Cerebellar nuclear complex (tissue), 1 donor: ENCODE results near the gene KLC1.

Experiments used
- DNase-seq, 2 experiments: peaks; one replicate each; lab custom pipeline; 2025; lab: John Stamatoyannopoulos, UW

Gene KLC1

GRCh38 chr14:103735815-103736545 is 107.0 kb downstream of the KLC1 start:
- no peak for DNase-seq

- DNase-seq, result no peak
Observed at GRCh38 chr14:103736546-103737431, 107.8 kb downstream of the KLC1 start.

- DNase-seq, result no peak
Observed at GRCh38 chr14:103737432-103738045, 108.5 kb downstream of the KLC1 start.

GRCh38 chr14:103738166-103738565 is 109.2 kb downstream of the KLC1 start:
- no peak for DNase-seq

DNA sequence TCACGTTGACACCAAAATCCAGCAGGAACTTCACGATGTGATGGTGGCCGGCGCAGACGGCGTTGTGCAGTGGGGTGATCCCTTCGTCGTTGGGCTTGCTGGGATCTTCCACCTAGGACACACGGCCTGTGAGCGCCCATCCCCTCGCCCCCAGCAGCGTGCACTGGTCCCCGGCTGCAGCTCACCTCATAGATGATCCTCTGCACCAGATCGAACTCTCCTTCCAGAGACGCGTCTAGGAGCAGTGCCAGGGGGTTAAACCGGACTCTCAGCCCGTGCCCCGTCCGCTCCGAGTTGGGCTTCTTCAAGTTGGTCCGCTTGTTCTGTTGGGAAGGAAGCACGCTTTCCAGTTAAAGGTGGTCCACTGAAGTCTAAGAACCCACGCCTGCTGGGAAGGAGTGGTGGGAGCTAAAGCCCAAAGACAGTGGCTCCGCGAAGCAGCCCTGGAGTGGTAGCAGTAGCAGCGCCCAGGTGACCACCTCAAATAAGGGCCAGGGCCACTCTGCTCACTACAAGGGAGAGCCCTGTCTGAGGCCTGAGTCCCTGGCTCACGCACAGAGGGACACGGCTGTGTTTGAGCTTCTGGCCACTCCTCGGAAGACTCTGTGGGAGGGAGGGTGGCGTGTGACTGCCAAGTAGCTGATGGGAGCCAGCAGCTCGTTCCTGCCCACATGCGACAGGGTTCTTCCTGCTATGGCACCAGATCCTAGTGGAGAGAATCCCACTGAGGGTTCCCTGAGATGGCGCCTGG is 109.9 kb downstream of the KLC1 start:
- peak; percentile 15 to 36 for DNase-seq

GRCh38 chr14:103739466-103739792 is 110.4 kb downstream of the KLC1 start:
- no peak for DNase-seq

DNA sequence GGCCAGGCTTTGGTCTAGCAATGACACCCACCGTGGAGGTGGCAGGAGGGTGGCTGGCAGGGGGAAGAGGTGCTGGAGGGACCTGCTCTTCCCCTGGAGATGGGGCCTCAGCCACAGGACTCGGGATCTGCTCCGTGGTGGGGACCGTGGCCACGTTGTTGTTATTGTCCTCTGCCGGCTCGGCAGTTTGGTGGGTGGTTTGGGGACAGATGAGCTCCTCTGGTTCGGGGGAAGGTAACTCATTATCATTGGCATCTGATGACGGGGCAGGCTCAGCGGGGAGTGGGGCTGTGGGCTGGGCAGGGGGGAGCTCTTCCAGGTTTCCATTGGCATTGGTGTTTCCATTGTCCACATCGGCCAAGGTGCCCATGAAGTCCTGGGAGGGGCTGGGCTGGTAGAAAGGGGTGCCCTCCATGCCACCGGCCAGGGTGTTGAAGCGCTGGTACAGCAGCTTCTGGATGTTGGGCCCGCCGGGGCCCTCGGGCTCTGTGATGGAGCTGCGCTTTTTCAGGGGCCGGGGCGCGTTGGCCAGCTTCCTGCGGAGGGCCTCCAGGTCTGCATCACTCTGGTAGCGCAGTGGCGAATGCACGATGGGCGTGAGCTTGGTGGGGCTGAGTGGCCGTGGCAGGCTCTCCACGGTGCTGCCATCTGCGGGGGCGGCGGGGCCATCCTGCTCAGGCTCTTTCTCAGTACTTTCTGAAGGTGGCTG is 110.9 kb downstream of the KLC1 start:
- no peak for DNase-seq

GRCh38 chr14:103740991-103741689 is 112.1 kb downstream of the KLC1 start:
- DNase-seq, result no peak

DNA sequence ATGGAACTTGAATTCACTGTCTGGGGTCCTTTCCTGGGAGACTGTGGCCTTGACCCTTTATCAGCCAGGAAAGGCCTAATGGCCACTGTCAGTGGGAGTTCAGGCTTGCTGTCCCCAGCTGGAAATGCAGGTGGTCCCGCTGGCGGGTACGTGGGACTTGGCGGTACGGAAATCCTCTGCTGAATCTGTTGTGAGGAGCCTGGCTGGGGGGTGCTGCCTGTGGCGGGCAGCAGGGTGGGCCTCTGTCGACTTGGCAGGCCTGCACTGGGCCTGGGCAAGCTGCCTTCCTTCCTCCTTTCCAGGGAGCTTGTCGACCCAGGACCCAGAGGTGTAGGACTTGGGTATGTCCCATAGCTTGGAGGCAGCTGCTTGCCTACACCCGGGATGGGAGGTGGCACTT is 112.9 kb downstream of the KLC1 start:
- no peak for DNase-seq

DNA sequence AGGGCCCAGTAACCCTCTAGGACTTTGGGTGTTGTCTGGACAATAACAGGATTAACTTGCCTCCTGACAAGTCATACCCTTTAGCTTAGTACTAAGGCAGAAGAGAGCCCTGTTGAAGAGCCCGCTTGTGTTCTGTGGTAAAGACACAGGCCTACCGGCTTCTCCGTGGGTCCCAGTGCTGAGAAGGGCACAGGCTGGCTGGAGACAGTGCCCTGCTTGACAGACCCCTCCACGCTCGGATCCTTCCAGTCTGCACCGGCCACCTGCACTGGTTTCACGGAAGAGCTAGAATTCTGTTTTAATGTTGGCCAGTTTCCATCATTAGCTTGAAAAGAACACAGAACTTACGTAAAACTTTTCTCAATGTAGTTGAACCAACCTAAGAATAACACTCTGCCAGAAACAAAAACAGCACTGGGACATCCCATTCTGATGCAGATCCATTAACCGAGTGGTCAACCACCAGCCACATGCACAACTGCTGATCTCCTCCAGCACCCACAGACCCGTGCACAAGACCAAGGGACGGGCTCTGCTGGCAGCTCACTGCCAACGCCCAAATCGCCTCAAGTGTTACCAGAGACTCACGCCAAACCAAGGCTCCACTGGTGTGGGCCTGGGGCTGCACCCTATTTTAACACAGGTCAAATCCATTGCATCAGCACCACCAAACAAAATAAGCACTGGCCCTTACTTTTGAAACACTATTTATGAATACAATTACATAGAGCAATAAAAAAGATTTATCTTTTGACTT is 113.7 kb downstream of the KLC1 start:
- DNase-seq, result no peak

GRCh38 chr14:103743691-103744090 is 114.7 kb downstream of the KLC1 start:
- no peak for DNase-seq

GRCh38 chr14:103744621-103745395 is 115.8 kb downstream of the KLC1 start:
- no peak for DNase-seq

- no peak for DNase-seq
Observed at GRCh38 chr14:103745424-103745823, 116.4 kb downstream of the KLC1 start.

DNA sequence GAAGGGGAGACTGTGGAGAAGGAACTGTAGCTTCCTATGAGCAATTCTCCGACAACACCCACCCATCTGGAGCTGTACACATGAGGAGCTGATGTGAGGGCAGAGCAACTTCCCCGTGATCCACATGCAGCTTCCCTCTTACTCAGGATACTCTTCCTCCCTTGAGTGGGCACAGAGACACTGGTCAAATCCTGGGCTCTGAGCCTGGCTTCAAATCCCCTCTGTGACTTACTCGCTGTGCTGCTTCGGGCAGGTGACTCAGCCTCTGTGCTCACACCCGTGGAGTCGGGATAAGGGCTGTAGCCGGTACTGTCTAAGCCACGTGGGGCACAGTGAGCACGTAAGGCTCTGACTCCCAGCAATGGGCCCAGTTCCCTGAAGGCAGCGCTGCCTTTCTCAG is 117.7 kb downstream of the KLC1 start:
- DNase-seq, result no peak

- no peak for DNase-seq
Observed at GRCh38 chr14:103748534-103748857, 119.5 kb downstream of the KLC1 start.

DNA sequence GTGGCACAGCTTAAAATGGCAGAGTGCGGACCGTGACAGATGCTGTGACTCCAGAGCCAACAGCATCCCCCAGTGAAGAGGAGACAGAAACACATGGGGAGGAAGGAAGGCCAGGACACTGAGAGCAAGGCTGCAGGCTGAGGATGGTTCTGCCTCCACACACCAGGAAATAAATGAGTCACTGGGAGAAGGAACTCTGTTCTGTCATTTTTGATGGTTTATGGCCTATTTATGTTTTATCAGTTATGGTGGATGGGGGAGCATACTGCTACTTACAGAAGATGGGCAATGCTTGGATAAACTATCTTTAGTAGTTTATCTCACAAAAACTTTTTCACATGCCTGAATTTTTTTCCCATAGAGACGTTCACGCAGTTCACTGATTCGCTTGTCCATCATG is 120.4 kb downstream of the KLC1 start:
- no peak for DNase-seq

- no peak for DNase-seq
Observed at GRCh38 chr14:103749860-103750259, 120.8 kb downstream of the KLC1 start.
